ENCODE results near the gene UCN. TPM values are rescaled to one million over a fixed set of nuclear protein-coding genes. Genes with fewer than 3 reads are reported as not detected.

UCN gene
- total and polyA plus RNA-seq, 2 experiments from 2014 or later = 1.0 to 2.9 TPM

GRCh38 chr2:27258051-27258450 is 50.2 kb downstream of the UCN start:
- Histone ChIP-seq H3K4me2 (no peak overlapping the region), H3K36me3 (replicated peaks; ENCODE audit: insufficient read depth, low read depth) (no peaks in the 10 kb centered on the region), H3K9me3 (ENCODE audit: low read depth) (no peaks in the 10 kb centered on the region), H3K27ac (no peak overlapping the region), H3K79me2 (no peaks in the 10 kb centered on the region), H3K4me1 (ENCODE audit: insufficient read depth) (peaks cover 11% of the 10 kb centered on the region), H3K27me3 (peaks cover 68% of the 10 kb centered on the region), H3K4me3 (no peak overlapping the region), H3K9me2 (replicated peaks; ENCODE audit: insufficient read depth) (no peaks in the 10 kb centered on the region), H4K20me1 (ENCODE audit: insufficient read depth, poor library complexity, severe bottlenecking) (no peaks in the 10 kb centered on the region), H2AFZ (no peak overlapping the region)
- WGBS (ENCODE audit: low lambda C conversion rate, missing lambda C conversion rate) = 91% methylated on average over 8 of the region's 8 CpGs
- DNase-seq (ENCODE audit: low spot score) = no peak
- TF ChIP-seq EZH2phosphoT487 (IDR thresholded peaks at IDR 0.05; ENCODE audit: low read depth, severe bottlenecking, unreplicated experiment) (no peak), EZH2 (IDR thresholded peaks at IDR 0.05; ENCODE audit: borderline replicate concordance) (no peak), CTCF (IDR thresholded peaks at IDR 0.05; ENCODE audit: poor library complexity) (no peak)

Other genes with a start within 250 kb of the UCN start
- gene OST4, start 236.8 kb downstream of the UCN start, total RNA-seq = 364 and 380 TPM in 2 replicates
- gene OST4, start 236.8 kb downstream of the UCN start, polyA plus RNA-seq = 839 and 872 TPM in 2 replicates
- 59.6 and 80.8 TPM in 2 replicates for gene EMILIN1, start 229.8 kb downstream of the UCN start, total RNA-seq
- 109 and 128 TPM in 2 replicates for gene EMILIN1, start 229.8 kb downstream of the UCN start, polyA plus RNA-seq
- 26.1 and 28.7 TPM in 2 replicates for gene KHK, start 221.7 kb downstream of the UCN start, total RNA-seq
- gene KHK, start 221.7 kb downstream of the UCN start, polyA plus RNA-seq = 57.7 and 73.1 TPM in 2 replicates
- gene CGREF1, start 189.3 kb downstream of the UCN start, total RNA-seq = 0.28 and 2.5 TPM in 2 replicates
- gene CGREF1, start 189.3 kb downstream of the UCN start, polyA plus RNA-seq = 1.8 and 2.2 TPM in 2 replicates
- gene ABHD1, start 184.6 kb downstream of the UCN start, total RNA-seq = 0.03 TPM in 1 of 2 replicates, not detected in the other
- gene ABHD1, start 184.6 kb downstream of the UCN start, polyA plus RNA-seq = 0.58 and 1.1 TPM in 2 replicates
- gene PREB, start 173.8 kb downstream of the UCN start, total RNA-seq = 69.2 and 69.6 TPM in 2 replicates
- gene PREB, start 173.8 kb downstream of the UCN start, polyA plus RNA-seq = 71.7 and 90.3 TPM in 2 replicates
- gene PRR30, start 169.0 kb downstream of the UCN start, total RNA-seq = not detected in 2 replicates
- not detected in 2 replicates for gene PRR30, start 169.0 kb downstream of the UCN start, polyA plus RNA-seq
- not detected in 2 replicates for gene TCF23, start 159.4 kb downstream of the UCN start, total RNA-seq
- not detected in 2 replicates for gene TCF23, start 159.4 kb downstream of the UCN start, polyA plus RNA-seq
- gene ATRAID, start 96.4 kb downstream of the UCN start, total RNA-seq = 161 and 173 TPM in 2 replicates
- 259 and 281 TPM in 2 replicates for gene ATRAID, start 96.4 kb downstream of the UCN start, polyA plus RNA-seq
- 65.8 and 72.3 TPM in 2 replicates for gene SLC5A6, start 96.2 kb downstream of the UCN start, total RNA-seq
- 58.9 and 66.6 TPM in 2 replicates for gene SLC5A6, start 96.2 kb downstream of the UCN start, polyA plus RNA-seq
- 13.2 and 16.6 TPM in 2 replicates for gene CAD, start 91.1 kb downstream of the UCN start, total RNA-seq
- gene CAD, start 91.1 kb downstream of the UCN start, polyA plus RNA-seq = 20.7 TPM in 2 replicates
- gene SLC30A3, start 45.4 kb downstream of the UCN start, total RNA-seq = 0.20 TPM in 1 of 2 replicates, not detected in the other
- not detected in 2 replicates for gene SLC30A3, start 45.4 kb downstream of the UCN start, polyA plus RNA-seq
- gene DNAJC5G, start 33.0 kb downstream of the UCN start, total RNA-seq = not detected in 2 replicates
- gene DNAJC5G, start 33.0 kb downstream of the UCN start, polyA plus RNA-seq = not detected in 2 replicates
- not detected in 2 replicates for gene TRIM54, start 26.0 kb downstream of the UCN start, total RNA-seq
- gene TRIM54, start 26.0 kb downstream of the UCN start, polyA plus RNA-seq = not detected in 2 replicates
- 71.4 and 96.8 TPM in 2 replicates for gene MPV17, start 14.7 kb upstream of the UCN start, total RNA-seq
- gene MPV17, start 14.7 kb upstream of the UCN start, polyA plus RNA-seq = 111 and 131 TPM in 2 replicates
- gene GTF3C2, start 48.3 kb upstream of the UCN start, total RNA-seq = 51.3 and 53.3 TPM in 2 replicates
- 46.8 and 58.0 TPM in 2 replicates for gene GTF3C2, start 48.3 kb upstream of the UCN start, polyA plus RNA-seq
- 28.0 and 28.7 TPM in 2 replicates for gene EIF2B4, start 61.9 kb upstream of the UCN start, total RNA-seq
- 67.5 and 68.7 TPM in 2 replicates for gene EIF2B4, start 61.9 kb upstream of the UCN start, polyA plus RNA-seq
- 81.8 and 88.7 TPM in 2 replicates for gene SNX17, start 62.2 kb upstream of the UCN start, total RNA-seq
- 105 and 109 TPM in 2 replicates for gene SNX17, start 62.2 kb upstream of the UCN start, polyA plus RNA-seq
- 16.0 and 20.6 TPM in 2 replicates for gene ZNF513, start 72.3 kb upstream of the UCN start, total RNA-seq
- 26.1 and 36.4 TPM in 2 replicates for gene ZNF513, start 72.3 kb upstream of the UCN start, polyA plus RNA-seq
- gene PPM1G, start 101.1 kb upstream of the UCN start, total RNA-seq = 60.6 and 64.9 TPM in 2 replicates
- gene PPM1G, start 101.1 kb upstream of the UCN start, polyA plus RNA-seq = 65.7 and 71.0 TPM in 2 replicates
- 114 and 127 TPM in 2 replicates for gene NRBP1, start 120.2 kb upstream of the UCN start, total RNA-seq
- 157 and 165 TPM in 2 replicates for gene NRBP1, start 120.2 kb upstream of the UCN start, polyA plus RNA-seq
- gene KRTCAP3, start 133.9 kb upstream of the UCN start, total RNA-seq = 11.4 and 19.3 TPM in 2 replicates
- 21.0 and 23.3 TPM in 2 replicates for gene KRTCAP3, start 133.9 kb upstream of the UCN start, polyA plus RNA-seq
- 12.2 and 13.0 TPM in 2 replicates for gene IFT172, start 181.3 kb upstream of the UCN start, total RNA-seq
- gene IFT172, start 181.3 kb upstream of the UCN start, polyA plus RNA-seq = 13.3 and 14.4 TPM in 2 replicates
- gene FNDC4, start 186.8 kb upstream of the UCN start, total RNA-seq = 15.6 and 16.3 TPM in 2 replicates
- 21.4 and 24.2 TPM in 2 replicates for gene FNDC4, start 186.8 kb upstream of the UCN start, polyA plus RNA-seq
- gene GCKR, start 188.4 kb upstream of the UCN start, total RNA-seq = 7.2 and 7.4 TPM in 2 replicates
- gene GCKR, start 188.4 kb upstream of the UCN start, polyA plus RNA-seq = 7.6 and 8.7 TPM in 2 replicates

Measured in hepatocyte (in vitro differentiated cells).